Thyroid gland (tissue), 4 donors: ENCODE measurements around the gene ASIC1. TPM values are rescaled to one million over a fixed set of nuclear protein-coding genes. Genes with fewer than 3 reads are reported as not detected.

ENCODE experiments used
- DNase-seq, 2 donors: peaks; one replicate each; pipeline ENCODE4 v3.0.0-alpha.2; 2019
- H3K27ac ChIP-seq, 3 donors: fragments of 200-600 bp; sonication (generic); 1 replicate in 2 of 3; 2 replicates in 1 of 3; pipeline ENCODE4 v1.5.1; 2016 to 2019; ENCODE audit warnings: mild to moderate bottlenecking in 1 of 3, moderate library complexity in 1 of 3
- H3K27me3 ChIP-seq: fragments of 200-600 bp; sonication (generic); one replicate; pipeline ENCODE4 v1.5.1; 2019
- H3K36me3 ChIP-seq, 2 donors: fragments of 200-600 bp; sonication (generic); one replicate each; pipeline ENCODE4 v1.5.1; 2016 to 2019
- H3K4me1 ChIP-seq, 2 donors: fragments of 200-600 bp; sonication (generic); one replicate each; pipeline ENCODE4 v1.5.1; 2017 to 2019
- H3K4me3 ChIP-seq, 3 donors: fragments of 200-600 bp; sonication (generic); replicated peaks in 1 of 3; 1 replicate in 2 of 3; 2 replicates in 1 of 3; pipeline ENCODE4 v1.5.1; 2016; ENCODE audit warnings: mild to moderate bottlenecking in 1 of 3
- H3K9me3 ChIP-seq: fragments of 200-600 bp; sonication (generic); one replicate; pipeline ENCODE4 v1.5.1; 2017
- POLR2A ChIP-seq, 2 donors: fragments of 450-650 bp; IDR thresholded peaks; one replicate each; pipeline ENCODE4 v1.6.1; 2017; ENCODE audit warnings: antibody characterized with exemption in 2 of 2, mild to moderate bottlenecking in 2 of 2, moderate library complexity in 1 of 2
- WGBS, 2 donors: methylation state at CpG; one replicate each; pipeline ENCODE4 v1.1.5; 2017; 5-methylcytosine and 5-hydroxymethylcytosine counted together
- intact Hi-C: fragments of 100-400 bp; cut with DNase I; formaldehyde crosslinking; loops from one replicate; pipeline ENCODE4 v1.15.1; 2023
- total RNA-seq, 4 donors: library from RNA; depleted of rRNA; stranded (reverse); fragments of >200 nt; gene quantifications; one replicate each; pipeline ENCODE4 v1.2.3, GENCODE V29; 2016
- TF ChIP-seq, protein P1 (sequence below), 6 experiments: fragments of 200-600 bp in 3 of 6; fragments of 450-650 bp in 3 of 6; sonication (generic) in 3 of 6; IDR thresholded peaks; one replicate each; pipeline ENCODE4 v1.5.1; 2016 to 2019; ENCODE audit warnings: antibody characterized with exemption in 6 of 6, mild to moderate bottlenecking in 2 of 6, inconsistent platforms in 1 of 6, moderate library complexity in 1 of 6

The ASIC1 gene
- total RNA-seq, 4 donors from 2014 or later: 0.13 to 1.9 (median 0.43) TPM

DNA sequence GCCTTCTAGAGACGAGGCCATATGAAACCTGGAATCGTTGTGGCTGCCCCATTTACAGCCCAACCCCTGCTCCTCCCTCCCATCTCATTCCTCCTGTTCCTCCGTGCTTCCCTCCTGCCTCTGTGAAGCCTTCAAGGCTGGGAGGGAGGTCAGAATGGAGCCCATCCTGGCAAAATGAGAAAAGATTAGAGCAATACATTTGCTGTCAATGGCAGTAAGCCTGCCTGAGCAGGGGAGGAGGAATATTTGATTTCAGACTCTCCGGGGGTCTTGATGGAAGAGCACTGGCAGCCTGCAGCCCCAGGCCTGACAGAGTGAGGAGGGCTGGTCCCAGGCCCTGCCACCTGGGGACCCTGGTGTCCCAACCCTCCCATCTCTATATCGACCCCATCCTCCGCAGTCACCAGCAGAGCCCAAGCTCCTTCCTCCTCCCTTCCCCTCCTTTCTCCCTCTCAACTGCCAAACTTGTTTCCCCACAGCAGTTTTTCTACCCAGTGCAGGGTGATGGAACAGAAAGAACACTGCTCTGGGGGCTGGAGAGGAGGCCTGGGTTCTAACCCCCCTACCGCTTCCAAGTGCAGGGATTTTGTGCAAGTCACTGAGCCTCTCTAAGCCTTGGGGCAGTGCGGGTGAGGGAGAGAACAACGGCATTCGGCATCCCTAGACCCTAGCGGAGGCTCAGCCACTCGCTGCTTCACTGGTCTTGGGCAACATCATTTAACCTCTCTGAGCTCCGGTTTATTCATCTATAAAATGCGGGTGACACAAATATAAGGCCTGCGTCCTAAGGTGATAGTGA is 16.1 kb upstream of the ASIC1 start:
- H3K4me1 ChIP-seq: no peaks in the 10 kb centered on the region
- no peaks in the 10 kb centered on the region for H3K36me3 ChIP-seq
- H3K27me3 ChIP-seq: no peaks in the 10 kb centered on the region
- no peak overlapping the region for H3K27ac ChIP-seq
- DNase-seq: no peak
- H3K9me3 ChIP-seq: no peaks in the 10 kb centered on the region
- H3K4me3 ChIP-seq: no peak overlapping the region
- intact Hi-C loops: no loop called here
- TF ChIP-seq POLR2A (IDR thresholded peaks at IDR 0.05): no peak
- TF ChIP-seq, protein P1, sequence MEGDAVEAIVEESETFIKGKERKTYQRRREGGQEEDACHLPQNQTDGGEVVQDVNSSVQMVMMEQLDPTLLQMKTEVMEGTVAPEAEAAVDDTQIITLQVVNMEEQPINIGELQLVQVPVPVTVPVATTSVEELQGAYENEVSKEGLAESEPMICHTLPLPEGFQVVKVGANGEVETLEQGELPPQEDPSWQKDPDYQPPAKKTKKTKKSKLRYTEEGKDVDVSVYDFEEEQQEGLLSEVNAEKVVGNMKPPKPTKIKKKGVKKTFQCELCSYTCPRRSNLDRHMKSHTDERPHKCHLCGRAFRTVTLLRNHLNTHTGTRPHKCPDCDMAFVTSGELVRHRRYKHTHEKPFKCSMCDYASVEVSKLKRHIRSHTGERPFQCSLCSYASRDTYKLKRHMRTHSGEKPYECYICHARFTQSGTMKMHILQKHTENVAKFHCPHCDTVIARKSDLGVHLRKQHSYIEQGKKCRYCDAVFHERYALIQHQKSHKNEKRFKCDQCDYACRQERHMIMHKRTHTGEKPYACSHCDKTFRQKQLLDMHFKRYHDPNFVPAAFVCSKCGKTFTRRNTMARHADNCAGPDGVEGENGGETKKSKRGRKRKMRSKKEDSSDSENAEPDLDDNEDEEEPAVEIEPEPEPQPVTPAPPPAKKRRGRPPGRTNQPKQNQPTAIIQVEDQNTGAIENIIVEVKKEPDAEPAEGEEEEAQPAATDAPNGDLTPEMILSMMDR (IDR thresholded peaks at IDR 0.05): no peak
- WGBS, 2 donors: 79% methylated on average over 15 of the region's 15 CpGs

GRCh38 chr12:50041962-50042361 is 15.4 kb upstream of the ASIC1 start:
- DNase-seq: no peak
- intact Hi-C loops: no loop called here
- no peak overlapping the region for H3K4me3 ChIP-seq
- WGBS, 2 donors: 61 to 64% methylated on average over 5 of the region's 5 CpGs
- TF ChIP-seq POLR2A (IDR thresholded peaks at IDR 0.05): no peak
- TF ChIP-seq, protein P1 (IDR thresholded peaks at IDR 0.05): no peak
- H3K4me1 ChIP-seq: no peaks in the 10 kb centered on the region
- no peak overlapping the region for H3K27ac ChIP-seq
- H3K36me3 ChIP-seq: no peaks in the 10 kb centered on the region
- H3K9me3 ChIP-seq: no peaks in the 10 kb centered on the region
- H3K27me3 ChIP-seq: no peaks in the 10 kb centered on the region

- TF ChIP-seq, protein P1 (IDR thresholded peaks at IDR 0.05): no peak
- no peak for TF ChIP-seq POLR2A (IDR thresholded peaks at IDR 0.05)
- H3K36me3 ChIP-seq: no peaks in the 10 kb centered on the region
- H3K4me3 ChIP-seq: no peak overlapping the region
- H3K4me1 ChIP-seq: no peaks in the 10 kb centered on the region
- H3K27me3 ChIP-seq: no peaks in the 10 kb centered on the region
- DNase-seq: no peak
- intact Hi-C loops: no loop called here
- no peaks in the 10 kb centered on the region for H3K9me3 ChIP-seq
- H3K27ac ChIP-seq: no peak overlapping the region
- 94 to 98% methylated on average over 6 of the region's 6 CpGs for WGBS, 2 donors
These were observed 14.7 kb upstream of the ASIC1 start for GRCh38 chr12:50042693-50043092.

GRCh38 chr12:50043308-50043707 is 14.1 kb upstream of the ASIC1 start:
- no peak for TF ChIP-seq POLR2A (IDR thresholded peaks at IDR 0.05)
- 91 to 93% methylated on average over 2 of the region's 2 CpGs for WGBS, 2 donors
- no peak for DNase-seq
- no peaks in the 10 kb centered on the region for H3K9me3 ChIP-seq
- H3K4me3 ChIP-seq: no peak overlapping the region
- no peak overlapping the region for H3K27ac ChIP-seq
- no peaks in the 10 kb centered on the region for H3K4me1 ChIP-seq
- H3K27me3 ChIP-seq: no peaks in the 10 kb centered on the region
- no peaks in the 10 kb centered on the region for H3K36me3 ChIP-seq
- intact Hi-C loops: no loop called here

DNA sequence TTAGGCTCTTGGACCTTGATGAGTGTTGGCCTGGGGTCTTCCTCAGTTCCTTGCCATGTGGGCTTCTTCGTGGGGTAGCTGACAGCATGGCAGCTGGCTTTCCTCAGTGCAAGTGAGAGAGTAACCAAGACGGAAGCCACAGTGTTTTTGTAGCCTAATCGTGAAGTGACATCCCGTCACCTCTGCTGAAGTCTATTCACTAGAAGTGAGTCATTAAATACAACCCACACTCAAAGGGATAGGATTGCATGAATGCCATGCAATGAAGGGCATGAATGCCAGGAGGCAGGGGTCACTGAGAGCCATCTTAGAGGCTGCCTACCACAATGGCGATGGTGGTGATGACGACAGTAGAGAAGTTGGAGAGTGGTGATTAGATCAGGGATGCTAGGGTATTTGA is 13.5 kb upstream of the ASIC1 start:
- H3K9me3 ChIP-seq: no peaks in the 10 kb centered on the region
- no peaks in the 10 kb centered on the region for H3K36me3 ChIP-seq
- intact Hi-C loops: no loop called here
- TF ChIP-seq, protein P1 (IDR thresholded peaks at IDR 0.05): no peak
- TF ChIP-seq POLR2A (IDR thresholded peaks at IDR 0.05): no peak
- no peaks in the 10 kb centered on the region for H3K27me3 ChIP-seq
- no peak overlapping the region for H3K4me3 ChIP-seq
- no peaks in the 10 kb centered on the region for H3K4me1 ChIP-seq
- WGBS, 2 donors: 58 to 80% methylated on average over 6 of the region's 6 CpGs
- H3K27ac ChIP-seq: no peak overlapping the region
- no peak for DNase-seq
